Measurements from ENCODE around the gene TRAF3IP1. TPM values are rescaled to one million over a fixed set of nuclear protein-coding genes. Genes with fewer than 3 reads are reported as not detected.

The TRAF3IP1 gene
- total and polyA plus RNA-seq, 2 of the 13 experiments (the other 11 are each of a cell fraction or from before 2014, with no cell fraction given): 4.1 to 12.9 TPM

GRCh38 chr2:238287737-238288649 lies 32.3 kb upstream of the TRAF3IP1 start, which contains the start of gene PER2 (continued):
- TF ChIP-seq RFX1 (IDR thresholded peaks at IDR 0.05): peak; percentile 80
- TF ChIP-seq MXD1 (CRISPR knock-in tag; IDR thresholded peaks at IDR 0.05): peak; percentile 33
- TF ChIP-seq NCOA5 (CRISPR knock-in tag; IDR thresholded peaks at IDR 0.05): no peak
- no peak for TF ChIP-seq HINFP (CRISPR knock-in tag; IDR thresholded peaks at IDR 0.05; ENCODE audit: low read depth)
- TF ChIP-seq ZNF367 (CRISPR knock-in tag; IDR thresholded peaks at IDR 0.05; ENCODE audit: borderline replicate concordance): 0 out of 2 replicates have a peak, but pooled peaks have one; percentile 19
- 0 out of 2 replicates have a peak, but pooled peaks have one; percentile 42 for TF ChIP-seq ZSCAN29 (CRISPR knock-in tag; conservative IDR thresholded peaks at IDR 0.05)
- 0 out of 2 replicates have a peak, but pooled peaks have one; percentile 59 for TF ChIP-seq ZNF253 (CRISPR knock-in tag; IDR thresholded peaks at IDR 0.05; ENCODE audit: borderline replicate concordance)
- TF ChIP-seq ZNF180 (CRISPR knock-in tag; IDR thresholded peaks at IDR 0.05; ENCODE audit: borderline replicate concordance, low read depth): peak; percentile 51; the same call in 1 of the 2 replicates
- peak; percentile 49; the same call in 1 of the 2 replicates for TF ChIP-seq RFXAP (CRISPR knock-in tag; IDR thresholded peaks at IDR 0.05; ENCODE audit: borderline replicate concordance)
- peak; percentile 73 for TF ChIP-seq MAF1 (CRISPR knock-in tag; IDR thresholded peaks at IDR 0.05; ENCODE audit: borderline replicate concordance)
- no peak for TF ChIP-seq HOXA9 (CRISPR knock-in tag; IDR thresholded peaks at IDR 0.05; ENCODE audit: borderline replicate concordance)
- TF ChIP-seq ZNF446 (CRISPR knock-in tag; IDR thresholded peaks at IDR 0.05): peak; percentile 82
- TF ChIP-seq TOE1 (CRISPR knock-in tag; IDR thresholded peaks at IDR 0.05): 0 out of 2 replicates have a peak, but pooled peaks have one; percentile 7
- TF ChIP-seq CSRNP1 (CRISPR knock-in tag; IDR thresholded peaks at IDR 0.05): peak; percentile 13; the same call in 1 of the 2 replicates
- no peak for TF ChIP-seq ZNF329 (CRISPR knock-in tag; IDR thresholded peaks at IDR 0.05; ENCODE audit: low read depth)
- TF ChIP-seq ZNF557 (CRISPR knock-in tag; IDR thresholded peaks at IDR 0.05): 0 out of 2 replicates have a peak, but pooled peaks have one; percentile 45
- TF ChIP-seq ARID5B (CRISPR knock-in tag; IDR thresholded peaks at IDR 0.05): peak; percentile 17; the same call in 1 of the 2 replicates
- 0 out of 2 replicates have a peak, but pooled peaks have one; percentile 22 for TF ChIP-seq ZFP90 (CRISPR knock-in tag; IDR thresholded peaks at IDR 0.05; ENCODE audit: borderline replicate concordance)
- TF ChIP-seq ZNF605 (CRISPR knock-in tag; IDR thresholded peaks at IDR 0.05): peak; percentile 81
- TF ChIP-seq ZSCAN21 (CRISPR knock-in tag; IDR thresholded peaks at IDR 0.05; ENCODE audit: borderline replicate concordance): peak; percentile 46
- no peak for TF ChIP-seq ZMYM4 (CRISPR knock-in tag; IDR thresholded peaks at IDR 0.05)
